HG03469 (cell line): Measurements from ENCODE around the gene FPR1.

Experiments
- ATAC-seq: cut with Tn5 transposase; IDR thresholded peaks from one replicate; pipeline ENCODE4 v1.9.1; 2021; ENCODE audit warnings: mild to moderate bottlenecking, moderate library complexity, moderate number of reproducible peaks; ENCODE audit not compliant: unreplicated experiment

The FPR1 gene, protein sequence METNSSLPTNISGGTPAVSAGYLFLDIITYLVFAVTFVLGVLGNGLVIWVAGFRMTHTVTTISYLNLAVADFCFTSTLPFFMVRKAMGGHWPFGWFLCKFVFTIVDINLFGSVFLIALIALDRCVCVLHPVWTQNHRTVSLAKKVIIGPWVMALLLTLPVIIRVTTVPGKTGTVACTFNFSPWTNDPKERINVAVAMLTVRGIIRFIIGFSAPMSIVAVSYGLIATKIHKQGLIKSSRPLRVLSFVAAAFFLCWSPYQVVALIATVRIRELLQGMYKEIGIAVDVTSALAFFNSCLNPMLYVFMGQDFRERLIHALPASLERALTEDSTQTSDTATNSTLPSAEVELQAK

DNA sequence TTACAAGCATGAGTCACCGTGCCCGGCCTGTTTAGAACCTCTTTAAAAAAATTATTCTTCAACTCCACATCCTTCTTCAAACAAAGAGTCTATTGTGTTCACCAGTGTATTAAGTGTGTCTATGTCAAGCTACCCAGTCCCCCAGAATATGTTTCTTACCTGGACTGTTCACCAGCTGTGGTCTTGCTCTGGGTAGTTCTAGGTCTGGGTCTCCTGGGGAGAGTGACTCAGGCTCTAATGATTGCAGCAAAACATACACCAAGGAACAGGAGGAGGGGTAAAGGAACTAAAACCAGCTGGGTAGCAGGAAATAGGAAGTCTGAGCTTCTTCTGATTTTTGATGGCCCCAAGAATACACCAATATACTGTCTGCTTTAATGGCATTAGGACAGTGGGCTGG, at the start of gene FPR1:
Gene FPR1, minus strand, starts transcription at position 224 of the 400 bp plus-strand sequence. CDS start 4,884 bp downstream, outside the sequence.
- no peak for ATAC-seq

DNA sequence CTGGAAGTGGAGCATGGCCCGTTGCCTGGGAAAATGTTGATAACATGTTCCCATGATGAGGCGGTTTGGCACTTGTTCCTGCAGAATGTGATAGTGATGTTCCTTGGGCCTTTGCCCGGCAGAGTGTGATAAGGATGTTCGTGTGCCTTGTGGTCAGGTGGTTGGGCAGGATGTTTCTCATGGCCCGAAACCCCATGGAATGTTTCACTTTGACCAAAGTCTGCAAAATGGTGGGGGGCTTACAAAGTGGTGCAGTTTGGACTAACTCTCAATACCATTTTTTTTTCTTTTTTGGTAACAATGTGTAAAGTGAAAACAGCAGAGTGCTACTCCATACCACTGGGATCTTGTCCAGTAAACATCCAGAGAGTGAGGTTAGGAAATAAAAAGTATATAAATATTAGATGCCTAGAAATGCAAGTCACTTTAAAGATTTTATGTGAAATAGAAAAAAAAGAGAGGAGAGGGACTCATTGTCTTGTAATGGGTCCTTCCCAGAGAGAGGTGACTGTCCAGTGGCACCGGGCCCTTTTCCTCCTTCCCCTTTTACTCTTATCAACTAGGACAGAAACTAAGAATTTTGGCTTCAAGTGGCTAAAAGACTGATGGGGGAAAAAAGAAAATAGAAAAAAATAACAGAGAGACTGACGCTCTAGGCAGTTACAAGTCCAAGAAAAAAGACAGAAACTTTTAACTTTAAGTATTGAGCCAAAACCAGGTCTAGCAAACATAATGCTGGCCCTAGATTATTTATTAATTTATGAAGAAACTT, 49.0 kb upstream of the FPR1 start:
- no peak for ATAC-seq

DNA sequence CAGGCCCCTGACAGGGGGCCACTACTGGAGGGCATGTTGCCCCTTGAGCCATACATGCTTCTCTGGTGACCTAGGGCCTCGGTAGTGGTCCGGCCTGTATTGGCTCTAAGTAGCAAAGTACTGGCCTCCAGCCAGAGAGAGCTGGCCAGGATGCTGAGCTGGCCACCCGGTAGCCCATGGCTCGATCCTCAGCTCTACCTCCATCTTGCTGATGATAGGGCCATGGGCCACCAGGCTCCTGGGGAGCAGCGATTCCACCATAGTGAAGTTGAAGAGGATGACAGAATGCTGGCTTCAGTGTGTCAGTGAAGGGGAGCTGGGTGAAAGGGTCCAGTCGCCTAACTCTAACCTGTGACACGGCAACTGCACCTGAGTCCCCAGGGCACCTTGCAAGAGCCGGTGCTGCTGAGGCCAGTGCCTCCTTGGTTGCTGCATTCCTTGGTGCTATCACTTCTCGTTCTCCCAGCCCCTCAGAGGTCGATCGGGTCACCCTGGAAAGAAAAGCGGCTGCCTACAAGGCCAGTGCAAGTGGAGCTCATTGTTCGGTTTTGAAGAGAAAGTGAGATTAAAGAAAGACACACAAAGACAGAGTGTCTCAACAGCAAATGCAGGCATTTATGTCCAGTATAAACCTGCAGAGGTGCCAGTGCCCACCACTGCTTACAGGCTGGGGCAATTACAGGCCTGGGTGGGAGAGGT, 48.2 kb upstream of the FPR1 start:
- ATAC-seq: no peak

DNA sequence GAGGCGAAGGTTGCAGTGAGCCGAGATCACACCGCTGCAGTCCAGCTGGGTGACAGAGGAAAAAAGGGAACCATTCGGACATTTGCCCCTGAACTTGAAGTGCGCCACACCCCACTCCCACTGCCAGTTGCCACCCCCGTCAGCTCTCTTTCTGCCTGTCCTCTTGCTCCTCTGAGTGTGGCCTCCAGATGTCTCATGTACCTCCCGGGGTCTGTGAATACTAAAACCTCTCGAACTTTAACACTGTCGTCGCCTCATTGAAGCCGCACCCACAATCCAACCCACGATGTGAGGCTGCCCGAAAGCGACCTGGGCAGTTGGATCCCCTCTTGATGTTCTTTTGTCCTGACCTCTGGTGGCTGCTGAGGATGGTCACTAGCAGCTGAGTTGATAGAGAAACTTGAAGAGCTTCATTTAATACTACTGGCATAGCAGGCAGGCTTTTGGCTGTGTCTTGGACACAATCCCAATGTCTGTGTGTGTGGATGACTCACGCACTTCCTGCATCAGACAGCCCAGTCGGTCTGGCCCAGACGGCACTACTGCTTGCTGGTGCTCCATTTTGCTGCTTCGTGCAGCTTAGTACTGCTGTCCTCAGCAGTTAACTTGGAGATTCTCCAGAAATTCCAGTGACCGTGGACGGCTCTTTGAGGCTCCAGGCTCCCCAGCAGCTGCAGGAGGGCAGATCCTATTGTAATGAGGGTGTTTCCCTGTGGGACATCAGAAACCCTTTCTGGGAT, 47.5 kb upstream of the FPR1 start:
- ATAC-seq: no peak

DNA sequence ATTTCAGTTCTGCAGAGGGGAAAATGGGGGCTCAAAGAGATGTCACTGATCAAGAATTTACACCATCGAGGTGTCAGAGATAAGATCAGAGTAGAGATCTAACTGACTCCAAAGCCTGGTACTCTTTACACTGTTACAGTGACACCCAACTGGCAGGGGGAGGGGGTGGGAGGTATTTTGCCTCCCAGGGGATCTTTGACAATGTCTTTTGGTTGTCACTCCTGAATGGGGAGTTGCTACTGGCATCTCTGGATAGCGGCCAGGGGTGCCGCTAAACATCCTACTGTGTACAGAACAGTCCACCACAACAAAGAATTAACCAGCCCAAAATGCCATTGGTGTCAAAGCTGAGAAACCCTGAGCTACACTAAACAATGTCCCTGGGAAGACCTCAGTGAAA, 46.4 kb upstream of the FPR1 start:
- ATAC-seq: no peak

DNA sequence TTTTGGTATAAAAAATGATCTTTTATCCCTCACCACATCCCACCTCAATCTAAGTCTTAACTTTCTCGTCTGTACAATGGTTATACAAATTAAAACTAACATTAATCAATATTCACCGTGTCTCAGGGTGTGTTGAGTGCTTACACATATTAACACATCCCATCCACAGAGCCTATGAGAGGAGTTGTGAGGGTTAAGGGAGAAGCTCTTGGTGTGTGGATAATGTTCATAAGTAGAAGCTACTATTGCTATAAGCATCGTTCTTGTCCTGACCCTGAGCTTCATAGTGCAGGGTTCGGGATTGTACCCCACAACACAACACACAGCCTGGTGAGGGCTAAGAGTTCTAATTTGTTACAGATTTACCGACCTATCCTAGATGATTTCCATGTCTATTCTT, 45.8 kb upstream of the FPR1 start:
- ATAC-seq: no peak

DNA sequence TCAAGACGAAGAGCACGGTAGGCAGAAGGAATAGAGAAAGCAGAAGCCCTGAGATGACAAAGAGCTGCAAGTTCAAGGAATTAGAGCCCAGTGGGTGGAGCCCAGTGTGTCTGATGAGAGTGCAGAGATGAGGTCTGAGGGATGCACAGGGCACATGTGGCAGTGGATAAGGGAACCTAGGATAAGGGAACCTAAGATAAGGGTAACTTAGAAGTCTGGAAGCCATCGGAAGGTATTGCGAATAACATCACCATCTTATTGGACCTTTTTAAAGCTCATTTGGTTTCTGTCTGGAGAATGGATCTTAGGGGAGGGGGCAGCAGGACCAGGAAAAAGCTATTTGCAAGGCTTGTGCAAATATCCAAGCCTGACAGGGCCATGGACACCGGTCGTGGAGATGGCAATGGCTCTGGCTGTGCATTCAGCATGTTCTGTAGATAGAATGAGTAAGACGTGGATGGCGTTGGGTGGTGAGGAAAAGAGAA, 44.6 kb upstream of the FPR1 start:
- ATAC-seq: no peak

DNA sequence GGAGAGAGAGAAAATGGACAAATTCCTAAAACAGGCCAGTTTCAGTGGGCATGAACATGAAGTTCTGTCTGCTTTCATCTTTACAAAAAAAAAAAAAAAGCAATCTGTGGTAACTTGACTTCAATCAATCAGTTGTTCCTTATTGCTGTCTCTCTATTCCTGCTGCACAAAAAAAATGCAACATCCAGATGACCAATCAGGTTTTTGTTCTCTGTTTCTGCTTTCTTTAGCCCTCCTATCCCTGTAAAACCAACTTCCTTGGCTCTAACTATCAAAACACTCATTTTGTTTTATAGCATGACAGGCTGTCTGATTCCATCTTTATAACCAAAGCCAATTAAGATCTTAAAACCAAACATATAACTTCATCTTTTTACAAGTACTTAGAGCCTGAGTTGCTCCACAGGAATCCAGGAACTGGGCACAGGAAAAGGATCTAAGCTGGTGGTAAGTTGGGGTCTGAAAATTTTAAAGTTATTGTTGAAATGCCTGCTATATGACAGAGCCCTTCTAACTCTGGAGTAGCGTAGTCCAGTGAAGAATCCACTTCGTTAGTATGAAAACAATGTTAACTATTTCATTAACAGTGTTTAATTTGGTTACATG, 43.3 kb upstream of the FPR1 start, which contains the start of gene FPR3:
Gene FPR3, plus strand, starts transcription at position 273 of the 606 bp plus-strand sequence. CDS start 28,592 bp downstream, outside the sequence.
- ATAC-seq: no peak

DNA sequence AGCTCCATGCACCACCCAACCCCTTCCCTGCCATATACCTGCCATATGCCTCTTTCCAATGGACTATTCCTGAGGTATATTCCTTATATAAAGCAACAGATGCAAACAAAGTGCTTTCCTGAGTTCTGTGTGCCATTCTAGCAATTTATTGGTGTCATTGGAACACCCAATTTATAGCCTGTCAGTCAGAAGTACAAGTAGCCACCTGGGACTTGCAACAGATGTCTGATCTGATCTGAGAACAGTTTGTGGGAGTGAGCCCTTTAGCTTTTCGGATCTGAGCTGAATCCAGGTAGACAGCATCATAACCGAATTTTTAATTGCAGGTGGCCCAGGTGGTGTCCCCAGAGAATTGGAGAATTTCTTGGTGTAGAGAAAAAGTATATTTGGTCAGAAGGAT, 42.3 kb upstream of the FPR1 start:
- no peak for ATAC-seq

DNA sequence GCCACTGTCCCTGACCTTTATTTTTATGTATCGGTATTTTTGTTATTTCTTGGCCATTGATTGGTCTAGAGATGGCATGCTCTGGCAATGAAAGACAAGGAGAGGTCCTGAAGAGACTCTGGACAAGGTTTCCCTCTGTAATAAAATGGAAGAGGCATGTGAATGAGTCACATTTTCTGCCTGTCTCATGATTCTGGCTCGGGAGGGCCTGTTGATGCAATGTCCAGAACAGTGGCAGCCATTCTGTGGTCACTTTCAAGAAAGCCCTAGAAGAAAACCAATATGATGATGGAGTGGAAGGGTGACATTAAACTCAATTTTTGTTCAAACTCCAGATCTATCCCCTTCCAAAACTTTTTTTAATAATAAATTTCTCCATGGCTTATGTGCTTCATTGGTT, 41.3 kb upstream of the FPR1 start:
- ATAC-seq: no peak

DNA sequence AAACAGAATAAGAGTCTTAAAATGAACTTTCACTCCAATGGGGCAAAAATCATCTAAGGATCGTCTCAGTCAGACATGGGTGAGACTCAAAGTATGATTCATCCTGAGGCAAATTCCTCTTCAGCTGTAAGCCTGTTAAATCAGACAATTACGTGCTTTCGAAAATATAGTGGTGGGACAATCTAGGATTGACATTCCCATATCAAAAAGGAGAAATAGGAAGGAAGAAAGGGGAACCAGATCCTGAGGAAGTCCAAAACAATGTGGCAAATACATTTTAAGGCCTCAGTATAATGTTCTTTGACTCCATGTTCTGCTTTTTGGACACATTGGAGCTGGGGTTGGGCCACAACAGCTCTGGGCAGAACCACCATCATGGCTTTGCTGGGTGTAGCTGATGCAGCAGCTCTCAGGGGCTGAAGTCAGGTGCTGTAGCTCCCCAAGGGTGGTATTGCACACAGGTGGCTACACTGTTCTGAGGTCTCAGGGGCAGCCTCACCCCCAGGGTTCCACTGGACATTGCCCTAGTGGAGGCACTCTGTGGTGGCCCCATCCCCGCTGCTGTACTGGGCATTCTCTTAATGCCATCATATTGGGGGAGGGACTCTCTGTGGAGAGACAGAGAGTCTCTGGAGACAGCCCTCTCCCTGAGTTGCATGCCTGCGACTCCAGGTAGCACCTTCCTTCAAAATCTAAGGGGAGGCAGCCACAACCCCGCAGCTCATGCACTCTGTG, 37.5 kb upstream of the FPR1 start:
- no peak for ATAC-seq

DNA sequence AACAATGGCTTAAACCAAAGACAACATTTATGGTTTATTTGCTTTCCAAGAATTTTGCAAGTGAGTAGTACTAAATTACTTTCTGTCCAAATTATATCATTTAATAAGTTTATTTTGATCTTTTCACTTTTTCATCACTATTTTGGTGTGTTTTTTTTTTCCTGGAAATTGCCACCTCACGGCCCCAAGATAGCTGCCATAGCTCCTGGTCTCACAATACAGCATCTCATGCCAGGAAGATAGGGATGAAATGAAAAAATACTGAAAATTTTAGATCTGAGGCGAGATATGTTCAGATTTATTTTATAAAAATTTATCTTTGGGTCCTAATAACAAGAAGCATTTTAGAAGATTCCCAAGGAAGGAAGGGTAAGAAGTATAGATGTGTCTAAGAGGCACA, 36.4 kb upstream of the FPR1 start:
- no peak for ATAC-seq

DNA sequence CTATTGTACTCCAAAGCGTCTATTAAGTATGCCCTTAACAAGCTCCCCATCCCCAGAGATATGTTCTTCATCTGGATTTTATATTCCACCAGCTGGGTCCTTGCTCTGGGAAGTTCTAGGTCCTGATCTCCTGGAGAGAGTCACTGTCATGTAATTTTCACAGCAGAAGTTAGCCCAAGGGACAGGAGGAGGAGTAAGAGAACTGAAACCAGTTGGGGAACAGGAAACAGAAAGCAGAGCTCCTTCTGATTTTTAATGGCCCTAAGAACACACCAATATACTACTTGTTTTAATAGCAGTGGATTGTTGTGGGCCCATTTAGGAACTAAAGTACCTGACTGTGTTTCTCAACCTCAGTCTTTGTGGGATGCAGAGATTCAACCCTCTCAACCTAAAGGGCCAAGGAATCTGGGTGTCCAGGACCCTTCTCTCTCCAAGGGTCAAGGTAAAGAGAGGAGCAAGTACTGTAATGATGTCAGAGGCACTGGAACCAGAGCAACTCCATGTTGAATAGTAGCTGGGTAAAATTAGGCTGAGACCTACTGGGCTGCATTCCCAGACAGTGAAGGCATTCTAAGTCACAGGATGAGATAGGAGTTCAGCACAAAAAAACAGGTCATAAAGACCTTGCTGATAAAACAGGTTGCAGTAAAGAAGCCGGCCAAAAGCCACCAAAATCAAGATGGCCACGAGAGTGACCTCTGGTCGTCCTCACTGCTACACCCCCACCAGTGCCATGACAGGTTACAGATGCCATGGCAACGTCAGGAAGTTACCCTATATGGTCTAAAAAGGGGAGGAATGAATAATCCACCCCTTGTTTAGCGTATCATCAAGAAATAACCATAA, 35.2 kb upstream of the FPR1 start:
- ATAC-seq: no peak

DNA sequence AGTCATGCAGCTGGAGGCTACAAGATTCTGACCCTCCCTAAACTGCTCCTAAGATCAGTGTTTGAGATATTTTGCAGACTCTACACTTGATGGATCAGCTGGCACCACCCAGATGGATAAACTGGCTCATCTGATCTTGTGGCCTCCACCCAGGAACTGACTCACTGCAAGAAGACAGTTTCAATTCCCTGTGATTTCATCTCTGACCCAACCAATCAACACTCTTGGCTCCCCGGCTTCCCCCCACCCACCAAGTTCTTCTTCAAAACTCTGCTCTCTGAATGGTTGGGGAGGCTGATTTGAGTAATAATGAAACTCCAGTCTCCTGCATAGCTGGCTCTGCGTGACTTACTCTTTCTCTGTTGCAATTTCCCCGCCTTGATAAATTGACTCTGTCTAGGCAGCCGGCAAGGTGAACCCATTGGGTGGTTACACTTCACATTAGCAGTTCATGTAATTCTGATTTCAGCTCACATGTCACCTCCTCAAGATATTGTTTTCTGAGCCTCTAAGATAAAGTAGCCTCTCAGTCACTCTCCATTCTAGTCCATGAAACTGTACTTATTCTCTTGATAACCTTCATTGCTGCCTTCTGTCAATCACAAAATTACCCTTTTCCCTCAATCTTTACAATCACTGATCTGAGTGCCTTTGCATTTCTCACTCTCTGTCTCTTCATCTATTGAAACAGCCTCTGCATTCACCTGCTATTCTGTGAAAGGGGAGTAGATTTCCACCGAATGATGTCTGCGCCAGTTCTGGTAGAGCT, 33.4 kb upstream of the FPR1 start:
- no peak for ATAC-seq

DNA sequence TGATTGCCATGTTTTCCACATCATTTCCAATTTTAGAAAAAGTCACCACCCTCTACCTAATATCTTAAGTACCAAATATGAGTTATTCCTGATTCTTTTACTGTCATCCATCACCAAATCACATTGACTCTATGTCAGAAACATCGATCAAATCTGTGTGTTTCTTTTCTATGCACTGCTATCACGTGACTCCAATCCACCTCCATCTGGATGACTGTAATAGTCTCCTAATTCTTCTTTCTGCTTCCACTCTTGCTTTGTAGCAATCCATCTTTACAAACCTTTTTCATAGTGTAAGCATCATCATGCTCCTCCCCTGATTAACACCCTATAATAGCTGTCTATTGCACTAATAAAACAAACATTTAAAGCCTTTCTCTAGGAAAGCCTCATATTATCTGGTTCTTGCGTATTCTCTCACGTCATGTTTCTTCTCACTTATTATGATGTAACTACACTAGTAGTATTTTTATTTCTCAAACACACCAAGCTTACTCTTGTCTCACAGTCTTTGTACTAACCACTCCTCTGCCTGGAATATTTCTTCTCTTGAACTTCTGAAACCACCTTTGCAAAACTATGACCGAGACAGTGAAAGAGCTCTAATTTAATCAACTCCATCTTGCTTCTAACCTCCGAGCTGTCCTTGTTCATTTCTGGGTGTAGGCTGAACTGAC, 32.6 kb upstream of the FPR1 start:
- ATAC-seq: no peak

DNA sequence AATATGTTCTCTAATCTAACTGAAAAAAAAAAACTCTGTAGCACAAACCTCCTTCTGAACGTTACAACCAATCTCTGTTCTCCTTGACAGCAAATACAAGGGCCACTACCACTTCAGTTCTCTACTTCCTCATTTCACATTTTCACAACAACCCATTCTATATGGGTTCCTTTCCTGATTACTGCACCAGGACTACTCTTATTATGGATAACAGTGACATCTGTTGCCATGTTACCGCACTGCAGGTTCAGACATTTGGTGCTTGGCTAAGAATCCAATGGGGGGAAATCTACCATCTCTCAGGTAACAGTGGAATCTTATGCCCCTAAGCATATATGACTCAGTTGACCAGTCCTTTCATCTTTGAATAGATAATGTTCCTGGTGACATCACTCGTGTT, 31.7 kb upstream of the FPR1 start:
- ATAC-seq: no peak

DNA sequence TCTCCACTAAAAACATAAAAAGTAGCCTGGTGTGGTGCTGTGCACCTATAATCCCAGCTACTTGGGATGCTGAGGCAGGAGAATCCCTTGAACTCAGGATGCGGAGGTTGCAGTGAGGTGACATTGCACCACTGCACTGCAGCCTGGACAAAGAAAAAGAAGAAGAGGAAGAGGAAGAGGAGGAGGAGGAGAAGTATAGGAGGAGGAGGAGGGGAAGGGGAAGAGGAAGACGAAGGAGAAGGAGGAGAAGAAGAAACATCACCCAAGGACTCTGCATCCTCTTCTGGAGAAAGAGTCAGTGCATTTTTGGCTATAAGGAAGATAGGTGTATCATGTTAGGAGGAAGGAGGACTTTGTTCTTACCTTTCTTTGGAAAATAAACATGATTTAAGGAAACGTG, 30.3 kb upstream of the FPR1 start:
- no peak for ATAC-seq
